IMR-90 (cell line): ENCODE data around the gene TMEM17. TPM values are rescaled to one million over a fixed set of nuclear protein-coding genes. Genes with fewer than 3 reads are reported as not detected.

Source experiments
- ATAC-seq: fragments of 200-7000 bp; cut with Tn5 transposase; 2 replicates; pipeline ENCODE4 v1.9.1; 2020; ENCODE audit warnings: low read depth, mild to moderate bottlenecking, moderate library complexity
- BruUV-seq: library from RNA; stranded (reverse); fragments of 400-500 nt; replicated peaks from 2 replicates; lab custom pipeline; 2021; lab: Mats Ljungman, UMichigan
- CTCF ChIA-PET: fragments of 300-600 bp; formaldehyde crosslinking; extraction: SDS; loops from one replicate; lab custom pipeline; 2021; ENCODE audit warnings: antibody characterized with exemption; lab: Yijun Ruan, JAX
- POLR2A ChIA-PET: fragments of 300-600 bp; sonication (Branson Sonifier 250); formaldehyde crosslinking; loops from one replicate; lab custom pipeline; 2022; ENCODE audit warnings: antibody characterized with exemption; ENCODE audit not compliant: unreplicated experiment; lab: Charles Lee
- DNase-seq: peaks from one replicate; pipeline ENCODE4 v3.0.0; 2013
- H2AFZ ChIP-seq: replicated peaks from 2 replicates; pipeline ENCODE3; 2013; ENCODE audit warnings: low read length, mild to moderate bottlenecking; ENCODE audit not compliant: poor library complexity
- H2AK5ac ChIP-seq: 2 replicates; pipeline ENCODE4 v1.6.1; 2013; ENCODE audit warnings: low read depth, low read length, inconsistent platforms
- H2AK9ac ChIP-seq: replicated peaks from 2 replicates; pipeline ENCODE3; 2013; ENCODE audit warnings: mild to moderate bottlenecking, low read depth, low read length, moderate library complexity; ENCODE audit not compliant: poor library complexity
- H2BK120ac ChIP-seq: 2 replicates; pipeline ENCODE4 v1.6.1; 2013; ENCODE audit warnings: low read depth, low read length, inconsistent platforms
- H2BK15ac ChIP-seq: 3 replicates; pipeline ENCODE4 v1.6.1; 2013; ENCODE audit warnings: low read depth, low read length, inconsistent platforms
- H2BK20ac ChIP-seq: 2 replicates; pipeline ENCODE4 v1.6.1; 2013; ENCODE audit warnings: low read depth, mild to moderate bottlenecking, inconsistent platforms, low read length, moderate library complexity
- H2BK5ac ChIP-seq: 2 replicates; pipeline ENCODE4 v1.6.1; 2013; ENCODE audit warnings: mild to moderate bottlenecking, low read depth, low read length, inconsistent platforms; ENCODE audit not compliant: poor library complexity, severe bottlenecking
- H3K14ac ChIP-seq: replicated peaks from 2 replicates; pipeline ENCODE4 v1.6.1; 2013; ENCODE audit warnings: low read depth, low read length, inconsistent platforms
- H3K18ac ChIP-seq: 2 replicates; pipeline ENCODE4 v1.6.1; 2013; ENCODE audit warnings: low read depth, low read length, control low read depth
- H3K23ac ChIP-seq: 2 replicates; pipeline ENCODE4 v1.6.1; 2013; ENCODE audit warnings: low read depth, low read length, inconsistent platforms
- H3K27ac ChIP-seq: 2 replicates; pipeline ENCODE4 v1.5.1; 2013; ENCODE audit warnings: mild to moderate bottlenecking, control low read depth, low read length; ENCODE audit not compliant: insufficient read depth
- H3K27me3 ChIP-seq: 2 replicates; pipeline ENCODE4 v1.6.1; 2013; ENCODE audit warnings: low read length; ENCODE audit not compliant: control insufficient read depth, insufficient read depth
- H3K36me3 ChIP-seq: 2 replicates; pipeline ENCODE4 v1.6.1; 2013; ENCODE audit warnings: low read length, mixed read lengths; ENCODE audit not compliant: control insufficient read depth, insufficient read depth
- H3K4ac ChIP-seq: 2 replicates; pipeline ENCODE4 v1.6.1; 2013; ENCODE audit warnings: low read depth, low read length, inconsistent platforms
- H3K4me1 ChIP-seq: 2 replicates; pipeline ENCODE4 v1.6.1; 2013; ENCODE audit warnings: low read length, mixed read lengths; ENCODE audit not compliant: control insufficient read depth, insufficient read depth
- H3K4me2 ChIP-seq: 2 replicates; pipeline ENCODE4 v1.6.1; 2013; ENCODE audit warnings: low read depth, mild to moderate bottlenecking, control low read depth, low read length, moderate library complexity
- H3K4me3 ChIP-seq: 2 replicates; pipeline ENCODE4 v1.5.1; 2013; ENCODE audit warnings: low read depth, mild to moderate bottlenecking, control low read depth, low read length, moderate library complexity; ENCODE audit not compliant: insufficient read depth
- H3K56ac ChIP-seq: 2 replicates; pipeline ENCODE4 v1.6.1; 2013; ENCODE audit warnings: low read length, inconsistent platforms; ENCODE audit not compliant: insufficient read depth; ENCODE audit errors: extremely low read depth
- H3K79me1 ChIP-seq, 2 experiments: 2 replicates each; pipeline ENCODE4 v1.6.1; 2013; ENCODE audit warnings: low read length in 2 of 2, inconsistent platforms in 1 of 2, low read depth in 1 of 2
- H3K9ac ChIP-seq: 2 replicates; pipeline ENCODE4 v1.6.1; 2013; ENCODE audit warnings: low read depth, low read length, control low read depth
- H3K9me1 ChIP-seq: 2 replicates; pipeline ENCODE4 v1.6.1; 2013; ENCODE audit warnings: low read length, inconsistent platforms; ENCODE audit not compliant: insufficient read depth
- H3K9me3 ChIP-seq: 2 replicates; pipeline ENCODE4 v1.6.1; 2013; ENCODE audit warnings: low read length; ENCODE audit not compliant: control insufficient read depth, insufficient read depth
- H4K20me1 ChIP-seq: 2 replicates; pipeline ENCODE4 v1.6.1; 2013; ENCODE audit warnings: low read length, inconsistent platforms; ENCODE audit not compliant: insufficient read depth
- H4K5ac ChIP-seq: 2 replicates; pipeline ENCODE4 v1.6.1; 2013; ENCODE audit warnings: mild to moderate bottlenecking, low read depth, low read length, control low read depth
- H4K8ac ChIP-seq, 2 experiments: 2 replicates each; pipeline ENCODE4 v1.6.1; 2013; ENCODE audit warnings: low read depth in 2 of 2, low read length in 2 of 2, control low read depth in 1 of 2, inconsistent platforms in 1 of 2
- H4K91ac ChIP-seq: 2 replicates; pipeline ENCODE4 v1.6.1; 2013; ENCODE audit warnings: low read depth, low read length, inconsistent platforms; ENCODE audit not compliant: insufficient read depth
- CEBPB ChIP-seq: IDR thresholded peaks from 2 replicates; pipeline ENCODE4 v1.6.1; 2012; ENCODE audit warnings: low read depth, low read length, improper control_type of control experiment
- CHD1 ChIP-seq: IDR thresholded peaks from 2 replicates; pipeline ENCODE4 v1.6.1; 2012; ENCODE audit warnings: low read depth, low read length, improper control_type of control experiment
- CTCF ChIP-seq: conservative IDR thresholded peaks from 2 replicates; pipeline ENCODE4 v1.5.1; 2012; ENCODE audit warnings: mild to moderate bottlenecking, low read depth, low read length, improper control_type of control experiment
- ELK1 ChIP-seq: fragments of 150-350 bp; IDR thresholded peaks from 2 replicates; pipeline ENCODE4 v1.6.1; 2016; ENCODE audit warnings: low read depth, mild to moderate bottlenecking, low read length, moderate library complexity, borderline replicate concordance
- FOS ChIP-seq: fragments of 150-350 bp; IDR thresholded peaks from 2 replicates; pipeline ENCODE4 v1.6.1; 2016; ENCODE audit warnings: low read depth, low read length
- MAFK ChIP-seq: IDR thresholded peaks from 2 replicates; pipeline ENCODE4 v1.6.1; 2012; ENCODE audit warnings: low read depth, low read length, improper control_type of control experiment
- MAZ ChIP-seq: IDR thresholded peaks from 2 replicates; pipeline ENCODE4 v1.6.1; 2012; ENCODE audit warnings: low read depth, mild to moderate bottlenecking, low read length, improper control_type of control experiment, moderate library complexity, borderline replicate concordance
- MXI1 ChIP-seq: IDR thresholded peaks from 2 replicates; pipeline ENCODE4 v1.6.1; 2012; ENCODE audit warnings: low read depth, mild to moderate bottlenecking, low read length, moderate library complexity, borderline replicate concordance
- NFE2L2 ChIP-seq: fragments of 150-350 bp; IDR thresholded peaks from 2 replicates; pipeline ENCODE4 v1.6.1; 2016; ENCODE audit warnings: low read depth, mild to moderate bottlenecking, low read length
- RAD21 ChIP-seq: IDR thresholded peaks from 2 replicates; pipeline ENCODE4 v1.6.1; 2012; ENCODE audit warnings: low read length, improper control_type of control experiment
- RCOR1 ChIP-seq: IDR thresholded peaks from 2 replicates; pipeline ENCODE4 v1.6.1; 2012; ENCODE audit warnings: mild to moderate bottlenecking, low read length, improper control_type of control experiment; ENCODE audit not compliant: insufficient replicate concordance
- RFX5 ChIP-seq: IDR thresholded peaks from 2 replicates; pipeline ENCODE4 v1.8.0; 2012; ENCODE audit warnings: low read depth, mild to moderate bottlenecking, low read length, moderate library complexity
- SMC3 ChIP-seq: fragments of 150-350 bp; IDR thresholded peaks from 2 replicates; pipeline ENCODE4 v1.6.1; 2016; ENCODE audit warnings: low read depth, mild to moderate bottlenecking, antibody characterized with exemption, low read length, moderate library complexity
- USF2 ChIP-seq: fragments of 150-350 bp; IDR thresholded peaks from 2 replicates; pipeline ENCODE4 v1.6.1; 2017; ENCODE audit warnings: mild to moderate bottlenecking, antibody characterized with exemption, low read length, low read depth
- WGBS, 2 experiments: methylation state at CpG; one replicate each; pipeline versions ENCODE4 v1.1.5 to v1.1.7; 2013; ENCODE audit warnings: missing lambda C conversion rate in 2 of 2; ENCODE audit not compliant: insufficient read length in 1 of 2; ENCODE audit errors: extremely low coverage in 2 of 2; 5-methylcytosine and 5-hydroxymethylcytosine counted together
- dilution Hi-C: fragments of 300-500 bp; cut with HindIII; formaldehyde crosslinking; loops from one replicate; pipeline ENCODE4 v1.14.3; 2018; ENCODE audit warnings: low sequenced_read_pairs; ENCODE audit not compliant: unreplicated experiment
- in situ Hi-C: fragments of 300-500 bp; cut with MboI; formaldehyde crosslinking; loops from 3 replicates; pipeline ENCODE4 v1.14.3; 2019; ENCODE audit warnings: low sequenced_read_pairs, inconsistent platforms, mixed read lengths
- intact Hi-C: fragments of 100-400 bp; cut with micrococcal nuclease; formaldehyde crosslinking; loops from 2 replicates; pipeline ENCODE4 v1.10.0; 2022
- polyA plus RNA-seq, 3 experiments: library from polyadenylated mRNA; depleted of rRNA; stranded (reverse); fragments of >200 nt; gene quantifications; 2 replicates each; pipeline ENCODE4 v1.2.3, GENCODE V29; 2012; ENCODE audit warnings: low replicate concordance in 1 of 3
- total RNA-seq: library from RNA; depleted of rRNA; stranded (reverse); fragments of >200 nt; gene quantifications from 2 replicates; pipeline ENCODE4 v1.2.3, GENCODE V29; 2012

The TMEM17 gene
- total and polyA plus RNA-seq, 2 of the 4 experiments (the other 2 are of a cell fraction) = 1.3 to 1.8 TPM

- Histone ChIP-seq H4K8ac (no peak overlapping the region), H2AFZ (no peak overlapping the region), H4K91ac (no peak overlapping the region), H4K20me1 (no peaks in the 10 kb centered on the region), H3K9me1 (no peaks in the 10 kb centered on the region), H3K27ac (no peak overlapping the region), H3K4me2 (no peak overlapping the region), H3K4me1 (no peaks in the 10 kb centered on the region; the same call in 1 of the 2 replicates), H3K14ac (no peak overlapping the region), H4K5ac (no peak overlapping the region), H3K36me3 (no peaks in the 10 kb centered on the region), H2BK15ac (no peak overlapping the region), H3K27me3 (no peaks in the 10 kb centered on the region), H2BK5ac (no peak overlapping the region), H3K23ac (no peak overlapping the region), H3K56ac (no peak overlapping the region), H3K79me1 (no peaks in the 10 kb centered on the region), H3K9me3 (0 out of 2 replicates have a peak, but pooled peaks cover 3% of the 10 kb centered on the region), H3K9ac (no peak overlapping the region), H3K4me3 (no peak overlapping the region), H3K18ac (no peak overlapping the region), H2AK9ac (no peak overlapping the region), H2AK5ac (no peak overlapping the region), H2BK120ac (no peak overlapping the region), H2BK20ac (no peak overlapping the region), H3K4ac (no peak overlapping the region)
- in situ Hi-C loops (no loop called here), intact Hi-C loops (no loop called here), dilution Hi-C loops (no loop called here)
- ChIA-PET CTCF (no interaction called here), POLR2A (no interaction called here)
- DNase-seq (no peak), ATAC-seq (no peak)
- TF ChIP-seq RAD21 (no peak), USF2 (no peak), NFE2L2 (no peak), SMC3 (no peak), CTCF (no peak), FOS (no peak), MAFK (no peak), CEBPB (no peak), CHD1 (no peak), MXI1 (no peak), RFX5 (no peak), ELK1 (no peak), RCOR1 (no peak), MAZ (no peak)
- no TSS peak for BruUV-seq
- WGBS, 2 experiments = no CpG with 5 or more reads among the region's 7 CpGs
Observed at GRCh38 chr2:62536873-62537547, 31.0 kb upstream of the TMEM17 start.
